B cell (primary cell): ENCODE measurements around the gene AOPEP. TPM values are rescaled to one million over a fixed set of nuclear protein-coding genes. Genes with fewer than 3 reads are reported as not detected.
A peak's percentile ranks its signal among the peaks of the same experiment; 100 is the strongest.

Experiments
- ATAC-seq: fragments of 200-7000 bp; cut with Tn5 transposase; one replicate; pipeline ENCODE4 v1.10.0; 2021; ENCODE audit warnings: low read depth, mild to moderate bottlenecking, moderate number of reproducible peaks, moderate library complexity
- CTCF ChIA-PET: fragments of 350-600 bp; sonication (Branson Sonifier 250); formaldehyde crosslinking; loops from one replicate; lab custom pipeline; 2021; ENCODE audit warnings: antibody characterized with exemption, inconsistent platforms; lab: Charles Lee
- POLR2A ChIA-PET: fragments of 350-600 bp; sonication (Branson Sonifier 250); formaldehyde crosslinking; loops from one replicate; lab custom pipeline; 2021; ENCODE audit warnings: antibody characterized with exemption; lab: Charles Lee
- DNase-seq: peaks from one replicate; pipeline ENCODE4 v3.0.0; 2013
- H2AFZ ChIP-seq: 2 replicates; pipeline ENCODE4 v1.6.1; 2012; ENCODE audit warnings: mild to moderate bottlenecking, low read depth, low read length; ENCODE audit not compliant: insufficient read depth, poor library complexity, severe bottlenecking
- H3K27ac ChIP-seq, 2 donors: 1 replicate in 1 of 2; 2 replicates in 1 of 2; pipeline ENCODE4 v1.5.1; 2012 to 2013; ENCODE audit warnings: low read length in 2 of 2, mild to moderate bottlenecking in 2 of 2, moderate library complexity in 1 of 2
- H3K27me3 ChIP-seq, 4 experiments: fragments of 200-600 bp in 1 of 4; sonication (generic) in 1 of 4; replicated peaks in 1 of 4; 1 replicate in 2 of 4; 2 replicates in 2 of 4; pipeline versions ENCODE4 v1.6.1 to v1.7.0; 2013 to 2016; ENCODE audit warnings: low read length in 3 of 4, mild to moderate bottlenecking in 2 of 4, mixed read lengths in 1 of 4, moderate library complexity in 1 of 4; ENCODE audit not compliant: insufficient read depth in 4 of 4, control insufficient read depth in 3 of 4; ENCODE audit errors: control extremely low read depth in 1 of 4
- H3K36me3 ChIP-seq, 2 experiments: replicated peaks in 1 of 2; 1 replicate in 1 of 2; 2 replicates in 1 of 2; pipeline versions ENCODE4 v1.6.1 to v1.7.1; 2013; ENCODE audit warnings: low read length in 1 of 2; ENCODE audit not compliant: insufficient read depth in 2 of 2, control insufficient read depth in 1 of 2; ENCODE audit errors: control extremely low read depth in 1 of 2, extremely low read depth in 1 of 2
- H3K4me1 ChIP-seq, 2 donors: fragments of 200-600 bp in 1 of 2; sonication (generic) in 1 of 2; 1 replicate in 1 of 2; 2 replicates in 1 of 2; pipeline versions ENCODE4 v1.5.1 to v1.6.1; 2013 to 2017; ENCODE audit warnings: low read length in 2 of 2; ENCODE audit not compliant: control insufficient read depth in 2 of 2, insufficient read depth in 2 of 2
- H3K4me2 ChIP-seq: replicated peaks from 2 replicates; pipeline ENCODE3; 2012; ENCODE audit warnings: mild to moderate bottlenecking, low read depth, low read length; ENCODE audit not compliant: poor library complexity, severe bottlenecking
- H3K4me3 ChIP-seq, 5 experiments: fragments of 200-600 bp in 1 of 5; sonication (generic) in 1 of 5; 1 replicate in 3 of 5; 2 replicates in 2 of 5; pipeline versions ENCODE4 v1.5.1 to v1.7.0; 2011 to 2016; ENCODE audit warnings: low read length in 4 of 5, mild to moderate bottlenecking in 4 of 5, low read depth in 2 of 5, control low read depth in 1 of 5, moderate library complexity in 1 of 5; ENCODE audit not compliant: insufficient read depth in 1 of 5; ENCODE audit errors: control extremely low read depth in 1 of 5, extremely low read depth in 1 of 5
- H3K79me2 ChIP-seq: fragments of 200-600 bp; sonication (generic); one replicate; pipeline ENCODE4 v1.6.0; 2016; ENCODE audit warnings: low read length; ENCODE audit not compliant: control insufficient read depth, insufficient read depth
- H3K9ac ChIP-seq: fragments of 200-600 bp; sonication (generic); 2 replicates; pipeline ENCODE4 v1.6.1; 2017; ENCODE audit warnings: mild to moderate bottlenecking, low read length, moderate library complexity
- H3K9me3 ChIP-seq, 3 donors: one replicate each; pipeline versions ENCODE4 v1.6.1 to v1.7.1; 2013; ENCODE audit warnings: low read length in 2 of 3; ENCODE audit not compliant: control insufficient read depth in 2 of 3, insufficient read depth in 1 of 3; ENCODE audit errors: control extremely low read depth in 1 of 3
- H4K20me1 ChIP-seq: 2 replicates; pipeline ENCODE4 v1.6.0; 2012; ENCODE audit warnings: mild to moderate bottlenecking, low read length; ENCODE audit not compliant: insufficient read depth, control insufficient read depth, poor library complexity, severe bottlenecking
- H3K27ac Mint-ChIP-seq: one replicate; pipeline ENCODE4 v1.8.0; 2021; ENCODE audit warnings: mixed read lengths
- H3K27me3 Mint-ChIP-seq: one replicate; pipeline ENCODE4 v1.8.0; 2021; ENCODE audit warnings: mixed read lengths
- H3K4me1 Mint-ChIP-seq: one replicate; pipeline ENCODE4 v1.8.0; 2021; ENCODE audit warnings: mixed read lengths
- H3K4me3 Mint-ChIP-seq: one replicate; pipeline ENCODE4 v1.8.0; 2021; ENCODE audit warnings: mixed read lengths
- H3K9me3 Mint-ChIP-seq: one replicate; pipeline ENCODE4 v1.8.0; 2022; ENCODE audit warnings: mixed read lengths; ENCODE audit not compliant: insufficient read depth
- CTCF ChIP-seq: fragments of 200-600 bp; IDR thresholded peaks from one replicate; pipeline ENCODE4 v1.8.0; 2022; ENCODE audit warnings: antibody characterized with exemption, mild to moderate bottlenecking
- EZH2 ChIP-seq: IDR thresholded peaks from 2 replicates; pipeline ENCODE4 v1.6.1; 2012; ENCODE audit warnings: borderline replicate concordance, low read depth, mild to moderate bottlenecking, moderate library complexity, low read length; ENCODE audit not compliant: insufficient read depth, poor library complexity, severe bottlenecking
- WGBS: methylation state at CpG from one replicate; pipeline ENCODE4 v1.1.5; 2013; ENCODE audit warnings: missing lambda C conversion rate; ENCODE audit not compliant: insufficient coverage; 5-methylcytosine and 5-hydroxymethylcytosine counted together
- intact Hi-C: fragments of 100-400 bp; cut with micrococcal nuclease; formaldehyde crosslinking; loops from one replicate; pipeline ENCODE4 v1.10.0; 2022
- polyA plus RNA-seq: library from polyadenylated mRNA; depleted of rRNA; stranded (reverse); fragments of >200 nt; gene quantifications from 2 replicates; pipeline ENCODE4 v1.2.3, GENCODE V29; 2012
- total RNA-seq, 2 donors: library from RNA; stranded (reverse); fragments of 120-200 nt in 1 of 2; gene quantifications; 1 replicate in 1 of 2; 2 replicates in 1 of 2; pipeline versions ENCODE4 v1.2.3 to v1.2.4, GENCODE V29; 2013 to 2022

The AOPEP gene
- total and polyA plus RNA-seq, 2 donors (not counting 1 experiment from before 2014, with no cell fraction given), result 5.1 to 35.8 TPM

GRCh38 chr9:94719878-94720277, 6.6 kb upstream of the AOPEP start:
- Histone ChIP-seq H2AFZ (no peak overlapping the region), H3K27ac (no peak overlapping the region), H3K9ac (no peak overlapping the region), H4K20me1 (no peaks in the 10 kb centered on the region), H3K9me3 (peaks cover 0 to 4% (median 3%) of the 10 kb centered on the region in 3 donors), H3K4me2 (no peak overlapping the region), H3K79me2 (no peaks in the 10 kb centered on the region), H3K27me3 (no peaks in the 10 kb centered on the region), H3K36me3 (no peaks in the 10 kb centered on the region), H3K4me1 (no peaks in the 10 kb centered on the region), H3K4me3 (no peak overlapping the region)
- no peak for ATAC-seq
- intact Hi-C loops, result loop anchor here (10.0 kb wide), 1 partner anchor 1955 kb away; the partner anchor contains the start of gene BICD2
- ChIA-PET CTCF (no interaction called here), POLR2A (no interaction called here)
- 86% methylated on average over 3 of the region's 4 CpGs for WGBS
- TF ChIP-seq EZH2 (no peak), CTCF (no peak)
- DNase-seq, result no peak
- Mint-ChIP-seq H3K4me3 (no peak overlapping the region), H3K27ac (no peak overlapping the region), H3K27me3 (peaks cover 14% of the 10 kb centered on the region), H3K9me3 (peaks cover 5% of the 10 kb centered on the region), H3K4me1 (no peaks in the 10 kb centered on the region)

- Mint-ChIP-seq H3K9me3 (peaks cover 5% of the 10 kb centered on the region), H3K4me1 (peaks cover 2% of the 10 kb centered on the region), H3K27me3 (peaks cover 10% of the 10 kb centered on the region), H3K27ac (no peak overlapping the region), H3K4me3 (no peak overlapping the region)
- H3K9ac ChIP-seq, result no peak overlapping the region
- TF ChIP-seq CTCF (no peak), EZH2 (no peak)
- no peaks in the 10 kb centered on the region for H3K27me3 ChIP-seq
- no peak overlapping the region for H3K4me2 ChIP-seq
- H3K4me3 ChIP-seq, result no peak overlapping the region
- no peak overlapping the region for H3K27ac ChIP-seq
- peaks cover 2% of the 10 kb centered on the region for H3K79me2 ChIP-seq
- H3K4me1 ChIP-seq, result peaks cover 2% of the 10 kb centered on the region in 2 donors
- H2AFZ ChIP-seq, result peak overlapping the region; percentile 1
- no peaks in the 10 kb centered on the region for H4K20me1 ChIP-seq
- intact Hi-C loops, result loop anchor here (10.0 kb wide), 1 partner anchor 1956 kb away; the partner anchor contains the start of gene BICD2
- 93% methylated on average over 4 of the region's 5 CpGs for WGBS
- no peak for DNase-seq
- no peak for ATAC-seq
- peaks cover 0 to 4% (median 3%) of the 10 kb centered on the region in 3 donors for H3K9me3 ChIP-seq
- no peaks in the 10 kb centered on the region for H3K36me3 ChIP-seq
- ChIA-PET POLR2A (no interaction called here), CTCF (no interaction called here)
Observed at GRCh38 chr9:94720846-94721549, 5.5 kb upstream of the AOPEP start.
